Fibroblast of lung (primary cell): ENCODE results near the gene PML.

Source experiments
- EZH2 ChIP-seq: IDR thresholded peaks from 2 replicates; pipeline ENCODE4 v1.5.1; 2012; ENCODE audit warnings: low read length, control low read depth, mild to moderate bottlenecking; ENCODE audit errors: missing control alignments
- TF ChIP-seq, protein P1 (sequence below), 2 donors: IDR thresholded peaks in 1 of 2; conservative IDR thresholded peaks in 1 of 2; 1 replicate in 1 of 2; 2 replicates in 1 of 2; pipeline ENCODE4 v1.5.1; 2011 to 2012; ENCODE audit warnings: low read length in 2 of 2, control low read depth in 1 of 2, inconsistent platforms in 1 of 2, low read depth in 1 of 2, mild to moderate bottlenecking in 1 of 2

- TF ChIP-seq, protein P1, sequence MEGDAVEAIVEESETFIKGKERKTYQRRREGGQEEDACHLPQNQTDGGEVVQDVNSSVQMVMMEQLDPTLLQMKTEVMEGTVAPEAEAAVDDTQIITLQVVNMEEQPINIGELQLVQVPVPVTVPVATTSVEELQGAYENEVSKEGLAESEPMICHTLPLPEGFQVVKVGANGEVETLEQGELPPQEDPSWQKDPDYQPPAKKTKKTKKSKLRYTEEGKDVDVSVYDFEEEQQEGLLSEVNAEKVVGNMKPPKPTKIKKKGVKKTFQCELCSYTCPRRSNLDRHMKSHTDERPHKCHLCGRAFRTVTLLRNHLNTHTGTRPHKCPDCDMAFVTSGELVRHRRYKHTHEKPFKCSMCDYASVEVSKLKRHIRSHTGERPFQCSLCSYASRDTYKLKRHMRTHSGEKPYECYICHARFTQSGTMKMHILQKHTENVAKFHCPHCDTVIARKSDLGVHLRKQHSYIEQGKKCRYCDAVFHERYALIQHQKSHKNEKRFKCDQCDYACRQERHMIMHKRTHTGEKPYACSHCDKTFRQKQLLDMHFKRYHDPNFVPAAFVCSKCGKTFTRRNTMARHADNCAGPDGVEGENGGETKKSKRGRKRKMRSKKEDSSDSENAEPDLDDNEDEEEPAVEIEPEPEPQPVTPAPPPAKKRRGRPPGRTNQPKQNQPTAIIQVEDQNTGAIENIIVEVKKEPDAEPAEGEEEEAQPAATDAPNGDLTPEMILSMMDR (conservative IDR thresholded peaks at IDR 0.05 in 1 of 2, IDR thresholded peaks at IDR 0.05 in 1 of 2; ENCODE audit: low read depth in 1 of 2, low read length in 2 of 2), result no peak
- TF ChIP-seq EZH2, result no peak
Measured at GRCh38 chr15:74041777-74042435, 47.4 kb downstream of the PML start.
